Measurements from ENCODE around the gene HIPK2.
A peak's percentile ranks its signal among the peaks of the same experiment; 100 is the strongest.
"Not testable (repeated sequence)": the region's sequence is repeated elsewhere in the genome, so short reads cannot be mapped to it uniquely, and the experiment has no call there.

The HIPK2 gene

DNA sequence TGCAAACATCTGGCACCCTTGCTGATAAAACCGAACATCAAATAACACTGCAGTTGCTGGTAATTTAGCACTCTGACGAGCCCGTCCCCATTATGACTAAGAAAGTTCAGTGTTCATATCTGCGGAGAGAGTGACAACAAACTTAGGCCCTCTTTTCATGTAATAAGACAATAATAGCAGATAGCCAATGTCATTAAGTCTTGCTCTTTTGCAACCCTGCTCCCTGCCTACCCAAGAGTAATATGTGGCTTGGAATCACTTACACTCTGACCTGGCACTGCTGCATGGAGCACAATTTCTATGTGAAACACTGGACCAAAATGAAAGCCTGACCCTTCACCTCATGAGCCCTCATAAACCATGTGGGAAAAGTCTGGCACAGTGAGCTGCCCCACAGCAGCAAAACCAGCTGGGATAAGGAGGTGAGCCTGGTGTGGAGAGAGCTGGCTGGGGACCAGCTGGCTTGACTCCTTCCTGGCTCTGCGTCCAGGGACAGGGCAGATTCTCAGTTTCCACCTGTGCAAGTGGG is 86.5 kb downstream of the HIPK2 start:
- no peak for DNase-seq

- no peak for DNase-seq
Measured at GRCh38 chr7:139687980-139688632, 89.7 kb downstream of the HIPK2 start.

- no peak for DNase-seq
Measured at GRCh38 chr7:139687211-139687954, 90.4 kb downstream of the HIPK2 start.

DNA sequence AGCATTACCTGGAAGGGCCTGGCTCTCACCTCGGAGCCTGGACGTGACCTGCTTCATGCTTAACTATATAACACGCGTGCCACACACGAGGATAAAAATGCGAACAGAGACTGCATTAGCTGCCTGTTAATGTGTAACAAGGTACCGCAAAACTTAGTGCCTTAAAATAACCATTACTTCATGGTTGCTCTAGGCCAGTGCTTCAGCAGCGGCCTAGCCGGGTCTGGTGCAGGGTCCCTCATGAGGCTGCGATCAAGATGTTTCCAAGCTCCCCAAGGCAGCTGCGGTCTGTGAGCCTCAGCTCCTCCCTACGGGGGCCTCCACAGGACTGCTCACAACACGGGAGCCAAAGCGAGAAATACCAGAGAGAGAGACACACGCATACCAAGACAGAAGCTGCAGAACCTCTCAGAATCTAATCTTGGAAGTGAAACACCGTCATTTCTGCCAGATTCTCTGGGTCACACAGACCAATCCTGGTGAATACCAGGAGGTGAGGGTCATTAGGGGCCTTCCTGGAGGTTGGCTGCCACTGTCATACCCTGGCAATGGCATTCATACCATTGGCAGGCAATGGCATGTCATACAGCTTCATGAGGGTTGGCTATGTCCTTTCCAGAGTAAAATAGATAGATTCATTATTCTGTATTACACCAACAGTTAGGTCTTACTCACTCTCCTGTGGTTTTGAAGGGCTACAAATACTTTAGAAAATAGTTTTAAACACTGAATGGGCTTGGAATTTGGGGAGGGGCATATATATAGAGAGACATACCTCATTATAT is 94.5 kb downstream of the HIPK2 start:
- DNase-seq = no peak

DNA sequence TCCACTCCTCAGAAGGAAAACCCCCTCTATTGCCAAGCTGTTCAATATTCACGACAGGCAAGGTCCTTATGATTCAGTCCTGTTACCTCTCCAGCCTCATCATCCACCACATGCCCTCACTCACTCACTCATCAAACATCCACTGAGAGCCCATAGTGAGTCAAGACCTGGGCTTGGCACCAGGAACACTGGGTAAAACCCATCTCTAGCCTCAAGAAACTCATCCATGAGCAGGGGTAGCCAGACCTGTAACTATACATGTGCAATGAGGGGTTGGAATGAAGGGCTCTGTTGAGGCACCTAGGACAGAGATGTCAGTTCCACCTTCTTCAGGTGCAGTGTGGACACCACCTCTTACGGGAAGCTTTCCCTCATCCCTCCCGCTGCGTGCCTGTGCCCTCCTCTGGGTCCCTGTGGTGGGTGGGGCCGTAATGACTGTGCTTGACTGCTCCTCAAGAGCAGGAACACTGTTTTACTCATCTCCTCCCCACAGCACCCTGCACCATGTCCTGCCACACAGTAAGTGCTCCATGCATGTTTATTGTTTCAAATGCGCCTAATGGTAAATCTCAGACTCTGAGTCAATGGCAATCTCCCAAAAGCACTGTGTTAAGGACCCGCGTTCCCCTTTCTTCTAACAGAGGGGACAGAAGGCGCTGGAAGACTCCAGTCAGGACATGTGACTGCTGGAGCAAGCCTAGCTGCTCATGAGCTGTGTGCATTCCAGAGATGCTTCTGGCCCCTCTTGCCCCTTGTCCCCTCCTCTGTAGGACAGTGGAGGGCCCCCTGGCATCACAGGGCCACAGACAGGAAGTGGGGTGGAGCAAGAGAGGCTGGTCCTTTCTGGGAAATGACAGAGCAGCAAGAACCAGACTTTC is 95.4 kb downstream of the HIPK2 start:
- no peak for DNase-seq

- no peak for DNase-seq
Measured at GRCh38 chr7:139681812-139682135, 96.0 kb downstream of the HIPK2 start.

DNA sequence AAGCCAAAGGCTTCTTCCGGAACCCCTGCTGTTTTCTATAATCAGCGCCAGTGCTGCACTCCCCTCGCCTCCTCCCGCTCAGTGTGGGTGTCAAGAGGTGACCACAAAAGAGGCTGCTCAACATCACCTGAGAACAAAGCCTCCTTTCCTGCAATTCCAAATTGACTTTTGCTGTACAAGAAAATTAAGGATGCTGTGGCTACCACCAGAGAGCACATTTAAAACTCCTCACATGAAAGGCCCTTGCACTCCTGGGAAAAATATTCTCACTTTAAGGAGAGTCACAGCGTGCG is 96.4 kb downstream of the HIPK2 start:
- no peak for DNase-seq

DNA sequence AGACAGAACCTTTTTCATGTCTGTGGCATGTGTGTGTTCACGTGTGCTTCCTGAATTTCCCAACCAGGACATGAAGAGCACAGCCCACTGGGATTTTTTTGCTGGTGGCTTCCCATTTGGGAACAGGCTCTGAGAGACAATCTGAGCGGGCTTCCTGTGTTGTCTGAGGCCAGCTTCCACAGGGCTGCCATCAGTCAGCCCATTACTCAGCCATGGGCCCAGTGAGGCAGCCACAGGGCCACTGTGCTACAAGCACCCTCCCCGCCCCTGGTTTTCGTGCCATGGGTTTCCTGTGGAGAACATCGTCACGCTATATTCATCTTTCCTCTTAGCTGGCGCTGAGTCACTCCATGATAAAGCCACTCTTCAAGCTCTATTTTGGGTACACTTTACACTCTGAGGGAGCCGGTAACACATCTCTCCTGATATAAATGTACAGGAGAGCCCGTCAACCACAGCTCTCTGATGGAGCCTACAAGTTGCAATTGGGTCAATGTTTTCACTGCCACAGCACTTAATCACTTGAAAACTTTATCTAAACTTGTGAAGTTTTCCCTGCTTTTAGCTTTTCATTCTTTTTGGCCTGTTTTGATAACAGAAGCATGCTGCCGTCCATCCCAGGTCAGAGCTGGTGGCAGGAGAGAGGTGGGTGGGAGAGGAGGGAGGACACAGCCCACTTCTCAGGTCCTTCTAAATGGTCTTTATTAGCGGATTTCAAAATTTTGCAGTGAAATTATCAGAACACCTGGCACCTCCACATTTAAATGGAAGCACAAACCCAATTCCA is 96.9 kb downstream of the HIPK2 start:
- peak; percentile 58 to 62 for DNase-seq

DNA sequence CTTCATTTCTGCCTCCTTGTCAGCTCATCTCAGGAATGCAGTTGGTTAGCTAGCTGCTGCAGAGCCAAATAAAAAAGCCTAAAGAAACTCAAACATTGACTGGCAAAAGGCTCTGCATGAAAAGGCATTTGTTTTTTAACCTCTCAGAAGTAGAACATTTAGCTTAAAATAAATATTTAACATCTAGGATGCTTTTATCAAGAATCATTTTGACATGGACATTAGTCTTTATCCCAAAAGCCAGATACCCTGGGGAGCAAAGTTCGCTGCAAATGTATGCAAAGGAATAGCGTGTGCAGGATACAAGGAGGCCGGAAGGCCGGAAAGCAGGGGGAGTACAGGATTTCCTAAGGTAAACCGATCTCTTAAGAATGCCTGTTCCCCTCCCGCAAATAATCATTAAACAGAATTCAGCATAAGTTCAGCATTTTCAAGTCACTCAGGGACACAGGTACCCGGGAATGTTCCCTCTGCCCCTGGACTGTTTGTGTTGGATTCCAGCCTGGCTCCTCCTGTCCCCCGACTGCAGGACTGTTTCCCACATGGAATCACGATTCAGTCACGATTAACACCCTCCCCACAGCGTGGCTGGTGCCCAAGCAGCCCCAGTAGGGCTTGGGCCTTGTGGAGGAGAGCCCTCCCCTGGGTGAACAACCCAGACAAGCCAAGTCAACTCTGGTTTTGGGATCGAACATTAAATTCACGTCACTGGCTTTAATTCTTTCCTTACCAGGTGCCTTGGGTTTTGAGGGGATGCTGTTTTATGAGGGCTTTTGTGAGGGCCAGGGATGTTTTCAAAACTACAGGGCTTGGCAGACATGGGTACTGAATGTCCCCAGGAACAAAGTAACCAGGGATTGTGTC is 97.8 kb downstream of the HIPK2 start:
- DNase-seq = no peak

- no peak for DNase-seq
Measured at GRCh38 chr7:139676390-139676789, 101.4 kb downstream of the HIPK2 start.

DNA sequence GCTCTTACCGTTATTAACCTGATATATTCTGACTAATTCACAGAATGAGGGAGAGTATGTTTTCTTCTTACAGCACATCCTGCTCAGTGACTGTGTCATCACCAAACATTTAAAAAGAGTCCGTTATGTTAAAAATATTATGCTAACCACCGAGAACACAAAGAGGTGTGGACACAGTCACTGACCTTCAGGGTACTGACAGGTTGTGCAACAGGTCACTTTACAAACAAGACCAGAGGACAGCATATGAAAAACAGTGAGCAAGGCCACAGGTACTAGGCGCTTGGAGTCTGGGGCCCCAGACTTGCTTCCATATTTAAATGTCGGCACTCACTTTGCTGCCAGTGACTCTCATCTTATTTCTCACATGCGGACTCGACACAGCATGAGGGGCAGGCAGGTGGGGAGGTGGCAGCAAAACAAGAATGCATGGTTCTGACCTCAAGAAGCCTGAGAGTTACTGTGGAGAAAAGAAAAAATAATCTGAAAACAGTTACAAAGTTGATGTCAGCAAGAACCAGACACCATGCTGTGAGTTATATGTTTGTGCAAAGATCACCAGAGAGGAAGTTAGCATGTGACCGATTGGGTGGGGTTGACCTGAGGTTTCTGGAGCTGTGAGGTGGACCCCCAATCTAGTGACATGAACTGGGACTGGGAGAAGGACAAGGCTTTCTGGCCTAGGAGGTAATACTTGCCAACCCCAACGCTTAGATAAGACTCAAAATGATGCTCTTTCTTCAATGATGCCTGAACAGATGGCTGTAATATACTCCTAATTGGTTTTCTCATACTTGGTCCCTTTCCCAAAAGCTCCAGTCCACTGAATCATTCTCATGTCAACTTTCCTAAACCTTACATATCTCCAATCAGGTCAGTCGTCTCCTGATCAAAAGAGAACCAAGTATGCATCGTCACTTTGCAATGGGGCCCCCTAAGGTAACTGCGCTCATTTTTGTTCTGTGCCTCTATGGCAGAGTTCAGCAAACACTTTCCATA is 102.4 kb downstream of the HIPK2 start:
- no peak for DNase-seq

- DNase-seq = no peak
Measured at GRCh38 chr7:139674752-139675126, 103.1 kb downstream of the HIPK2 start.

GRCh38 chr7:139674341-139674740 is 103.5 kb downstream of the HIPK2 start:
- DNase-seq = no peak

DNA sequence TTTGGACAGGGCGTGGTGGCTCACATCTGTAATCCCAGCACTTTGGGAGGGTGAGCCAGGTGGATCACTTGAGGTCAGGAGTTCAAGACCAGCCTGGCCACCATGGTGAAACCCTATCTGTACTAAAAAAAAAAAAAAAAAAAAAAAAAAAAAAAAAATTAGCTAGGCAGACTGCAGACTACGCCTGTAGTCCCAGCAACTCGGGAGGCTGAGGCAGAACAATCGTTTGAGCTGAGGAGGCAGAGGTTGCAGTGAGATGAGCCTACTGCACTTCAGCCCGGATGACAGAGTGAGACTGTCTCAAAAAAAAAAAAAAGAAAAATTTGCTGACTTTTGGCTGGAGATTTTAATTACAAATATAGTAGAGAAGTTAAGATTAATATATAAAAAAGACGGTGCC is 104.0 kb downstream of the HIPK2 start:
- no peak for DNase-seq

DNA sequence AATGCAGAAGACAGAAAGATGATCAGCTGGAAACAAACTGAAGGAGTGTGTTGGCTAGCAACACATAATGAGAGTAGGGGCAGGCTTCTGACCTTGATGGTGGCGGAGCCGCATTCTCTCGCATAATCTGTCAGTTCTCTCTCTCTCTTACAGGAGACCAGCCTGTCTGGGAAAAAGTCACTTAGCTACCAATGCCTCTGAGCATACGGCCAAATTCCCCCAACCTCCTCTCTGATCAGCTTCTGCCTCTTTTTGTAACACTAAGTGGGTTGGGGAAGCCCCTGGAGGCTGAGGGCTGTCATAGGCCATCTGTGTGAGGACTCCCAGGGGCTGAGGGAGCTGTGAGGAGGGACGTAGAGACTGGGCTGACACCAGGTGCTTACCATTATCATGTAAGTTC is 104.6 kb downstream of the HIPK2 start:
- no peak for DNase-seq

DNA sequence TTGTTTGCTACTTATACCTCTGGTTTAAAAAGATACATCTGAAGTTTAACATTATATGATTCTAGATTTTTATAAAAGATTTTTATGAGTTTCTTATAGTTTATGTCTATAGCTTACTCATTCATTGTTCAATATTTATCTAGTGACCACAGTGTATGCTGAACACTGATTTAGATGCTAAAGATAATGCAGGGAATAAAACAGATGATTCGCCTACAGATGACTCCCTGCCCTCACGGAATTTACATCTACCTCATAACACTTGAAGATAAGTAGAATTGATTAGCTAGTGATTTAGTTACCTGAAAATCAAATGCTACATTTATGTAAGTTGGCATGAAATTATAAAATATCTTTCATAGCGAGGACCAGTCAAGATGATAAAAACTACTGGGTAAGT is 105.8 kb downstream of the HIPK2 start:
- DNase-seq = no peak

DNA sequence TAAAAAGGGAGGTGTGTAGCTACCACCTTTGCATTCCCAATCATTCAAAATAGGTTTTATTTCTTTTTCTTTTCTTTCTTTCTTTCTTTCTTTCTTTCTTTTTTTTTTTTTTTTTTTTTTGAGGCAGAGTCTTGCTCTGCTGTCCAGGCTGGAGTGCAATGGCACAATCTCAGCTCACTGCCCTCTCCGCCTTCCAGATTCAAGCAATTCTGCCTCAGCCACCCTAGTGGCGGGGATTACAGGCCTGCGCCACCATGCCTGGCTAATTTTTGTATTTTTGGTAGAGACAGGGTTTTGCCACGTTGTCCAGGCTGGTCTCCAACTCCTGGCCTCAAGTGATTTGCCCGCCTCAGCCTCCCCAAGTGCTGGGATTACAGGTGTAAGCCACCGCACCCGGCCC is 107.1 kb downstream of the HIPK2 start:
- DNase-seq = not testable (repeated sequence)

DNA sequence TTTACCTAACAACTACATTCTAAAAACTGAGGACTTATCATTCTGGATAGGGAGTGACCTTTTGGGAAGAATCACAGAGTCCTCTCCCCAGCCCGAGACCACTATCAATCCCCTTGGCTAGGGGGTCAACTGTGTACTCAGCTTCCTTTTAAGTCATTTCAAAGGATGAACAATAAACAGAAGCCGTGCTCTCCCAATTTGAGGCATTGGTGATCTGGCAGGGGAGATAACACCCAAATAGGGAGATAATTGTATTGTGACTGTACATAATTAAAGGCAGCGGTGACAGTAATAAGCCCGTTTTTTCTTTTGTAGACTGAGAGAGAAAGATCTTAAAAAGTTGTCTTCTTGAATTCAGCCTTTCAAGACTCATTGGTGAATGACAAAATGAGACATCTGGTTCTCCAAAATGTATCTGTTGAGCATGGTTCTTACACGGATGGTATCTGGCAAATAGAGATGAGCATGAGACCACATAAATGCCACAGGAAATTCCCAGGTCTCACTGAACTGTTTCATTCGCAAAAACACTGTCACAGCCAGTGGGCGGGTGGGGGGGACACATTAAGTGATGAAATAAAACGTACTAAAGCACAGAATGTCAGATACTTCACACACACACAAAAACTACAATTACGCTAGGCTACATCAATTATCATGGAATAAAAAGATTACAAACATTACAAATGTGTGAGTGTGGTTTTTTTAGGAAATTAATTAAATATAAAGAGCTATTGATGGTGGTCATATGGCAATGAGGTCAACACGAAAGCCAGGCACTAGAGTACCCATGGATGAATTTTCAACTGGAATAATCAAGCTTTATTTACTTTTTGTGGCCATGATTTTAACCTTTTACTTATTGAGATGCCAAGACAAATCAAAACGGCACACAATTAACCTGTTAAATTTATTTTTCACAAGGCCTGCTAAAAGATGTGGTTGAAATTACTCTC is 108.4 kb downstream of the HIPK2 start:
- DNase-seq = no peak

DNA sequence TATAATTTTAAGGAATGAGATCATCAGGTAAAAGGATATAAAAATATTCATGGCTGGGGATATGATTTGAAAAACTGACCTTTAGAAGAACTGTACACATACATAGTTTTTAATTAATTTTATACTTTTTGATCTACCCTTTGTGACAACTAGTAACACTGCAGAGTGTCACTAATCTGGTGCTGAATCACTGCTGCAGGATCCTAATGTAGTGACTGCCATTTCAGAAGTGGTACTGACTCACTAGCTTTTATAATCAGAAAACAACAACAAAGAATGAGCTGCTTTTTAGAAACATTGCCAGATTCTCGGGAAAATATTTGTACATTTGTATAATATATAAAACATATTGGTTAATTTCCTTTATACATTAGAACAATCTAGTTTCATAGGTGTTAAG is 110.4 kb downstream of the HIPK2 start:
- DNase-seq = no peak

Data from activated CD4-positive, alpha-beta T cell treated with anti-CD3 and anti-CD28 coated beads, Interleukin-2, amount 50 U/mL, for 4 hours (primary cell).